Amygdala (tissue), 56 donors: ENCODE results near the gene FAM20B.

Source experiments
- DNase-seq, 56 donors: peaks; one replicate each; lab custom pipeline; 2025; lab: John Stamatoyannopoulos, UW

The FAM20B gene

DNA sequence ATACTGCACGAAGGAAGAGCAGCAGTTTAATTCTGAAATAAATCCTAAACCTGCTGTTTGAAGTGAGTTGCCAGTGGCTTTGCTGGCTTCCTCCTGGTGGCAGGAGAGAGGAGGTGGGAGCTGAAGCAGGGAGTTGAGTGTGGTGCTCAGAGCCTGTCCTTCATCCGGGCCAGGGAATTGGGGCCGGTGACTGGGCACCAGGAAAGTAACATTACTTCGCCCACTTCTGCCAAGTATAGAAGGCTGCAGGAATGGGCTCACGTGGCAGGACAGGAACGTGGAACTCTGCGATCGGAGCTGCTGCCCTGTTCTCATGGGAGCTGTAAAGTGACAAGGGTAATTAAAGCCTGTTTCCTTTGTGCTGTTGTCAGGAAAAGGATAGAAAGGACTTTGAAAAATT, 64.8 kb downstream of the FAM20B start:
- DNase-seq: no peak

DNA sequence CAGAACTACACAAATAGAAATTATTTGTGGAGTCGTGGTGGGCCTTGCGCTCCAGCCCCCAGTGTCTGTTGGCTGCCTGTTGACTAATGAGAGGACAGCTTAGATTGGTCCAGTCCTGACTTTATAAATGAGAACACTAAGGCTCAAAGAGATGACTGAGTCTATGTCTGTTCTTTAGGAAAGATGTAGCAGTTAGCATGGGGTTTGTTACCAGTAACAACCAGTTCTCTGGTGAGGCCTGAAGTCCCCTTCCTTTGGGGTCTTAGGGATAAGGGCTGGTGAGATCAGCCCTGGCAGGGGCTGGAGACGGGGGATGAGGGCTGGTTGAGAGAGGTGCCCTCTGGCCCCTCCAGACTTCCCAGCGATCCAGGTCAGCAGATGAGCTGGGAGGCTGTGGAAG, 65.2 kb downstream of the FAM20B start:
- DNase-seq: no peak

DNA sequence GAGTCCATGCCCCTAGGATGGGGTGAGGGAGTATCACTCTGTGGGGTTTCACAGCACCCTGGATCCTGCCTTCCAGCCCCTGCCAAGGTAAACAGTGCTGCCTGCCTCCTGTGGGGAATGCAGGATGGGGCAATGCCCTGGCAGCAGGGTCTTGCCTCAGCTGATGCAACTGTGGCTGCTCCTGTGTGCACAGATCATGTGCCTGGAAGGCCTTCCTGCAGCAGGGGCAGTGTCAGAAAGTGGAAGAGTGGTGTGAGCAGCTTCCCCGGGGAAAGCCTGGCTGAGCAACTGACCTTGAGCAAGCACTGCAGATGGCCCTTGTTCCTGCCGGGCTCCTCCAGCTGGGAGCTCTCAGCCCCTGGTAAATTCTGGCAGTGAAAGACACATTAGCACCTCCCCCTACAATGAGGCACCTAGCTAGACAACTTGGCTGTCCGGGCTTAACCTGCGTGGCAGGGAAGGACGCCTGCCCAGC, 66.0 kb downstream of the FAM20B start:
- no peak for DNase-seq

DNA sequence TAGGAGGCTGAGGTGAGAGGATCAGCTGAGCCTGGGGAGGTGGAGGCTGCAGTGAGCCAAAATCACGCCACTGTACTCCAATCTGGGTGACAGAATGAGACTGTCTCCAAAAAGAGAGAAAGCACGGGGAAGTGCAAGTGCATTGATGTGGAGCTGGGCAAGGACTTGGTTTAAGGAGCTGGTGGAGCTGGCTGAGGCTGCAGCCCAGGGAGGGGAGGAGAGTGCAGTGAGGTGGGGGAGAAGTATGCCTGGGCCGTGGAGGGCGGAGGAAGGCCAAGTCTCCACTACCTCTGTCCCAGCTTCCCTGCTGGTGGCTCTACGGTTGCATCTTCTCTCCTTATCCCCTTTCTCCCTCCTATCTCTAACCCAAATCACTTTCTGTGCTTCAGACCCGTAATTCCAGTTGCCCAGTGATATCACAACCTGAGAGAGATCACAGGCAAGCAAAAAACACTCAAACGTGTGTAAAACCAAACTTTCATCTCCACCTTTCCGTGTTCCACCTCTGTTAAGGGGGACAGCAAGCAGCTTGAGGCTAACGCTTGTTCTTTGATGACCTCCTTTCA, 67.3 kb downstream of the FAM20B start:
- DNase-seq: no peak

DNA sequence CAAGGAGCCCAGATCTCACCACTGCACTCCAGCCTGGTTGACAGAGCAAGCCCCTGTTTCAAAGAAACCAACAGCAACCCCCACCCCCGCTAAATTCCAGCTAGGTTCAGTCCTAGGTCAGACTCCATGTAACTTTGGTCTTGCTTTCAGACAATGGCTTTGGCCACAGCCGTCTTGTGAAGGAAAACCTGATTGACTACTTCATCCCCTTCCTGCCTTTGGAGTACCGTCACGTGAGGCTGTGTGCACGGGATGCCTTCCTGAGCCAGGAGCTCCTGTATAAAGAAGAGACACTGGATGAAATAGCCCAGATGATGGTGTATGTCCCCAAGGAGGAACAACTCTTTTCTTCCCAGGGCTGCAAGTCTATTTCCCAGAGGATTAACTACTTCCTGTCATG, 69.1 kb downstream of the FAM20B start:
- DNase-seq: no peak

DNA sequence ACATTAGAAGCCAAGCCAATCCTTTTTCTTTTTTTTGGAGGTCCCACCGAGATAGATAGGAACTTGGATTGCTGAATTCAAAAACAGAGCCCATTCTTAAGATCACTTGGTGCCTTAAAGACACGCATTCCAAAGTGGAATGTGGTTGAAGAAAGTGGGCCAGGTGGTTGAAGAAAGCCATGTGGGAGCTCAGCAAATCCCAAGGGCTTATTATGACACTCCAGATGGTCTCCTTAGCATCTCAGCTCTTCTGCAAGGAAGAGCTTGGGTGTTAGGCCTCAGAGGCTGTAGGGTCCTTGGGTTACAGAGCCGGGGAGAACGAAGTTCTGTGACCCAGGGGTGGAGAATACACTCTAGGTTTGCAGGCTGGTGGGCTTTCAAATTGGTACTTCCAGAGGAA, 69.7 kb downstream of the FAM20B start:
- DNase-seq: no peak

DNA sequence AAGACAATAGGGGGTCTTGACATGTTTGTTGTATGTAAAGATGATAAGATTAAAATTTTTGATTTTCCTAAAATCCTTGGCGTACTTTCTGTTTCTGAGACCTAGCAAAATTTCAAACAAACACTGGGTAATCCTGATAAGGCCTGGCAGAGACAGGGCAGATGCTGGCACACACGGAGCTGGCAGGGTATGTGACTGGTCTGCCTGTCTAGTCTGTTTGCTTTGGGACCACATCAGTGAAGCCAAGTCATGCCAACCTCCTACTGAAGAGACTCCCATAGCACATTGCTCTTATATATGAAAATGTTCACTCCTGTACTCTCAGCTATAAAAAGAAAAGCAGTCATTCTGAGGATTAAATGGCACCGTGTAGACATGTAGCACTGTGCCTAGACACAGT, 70.2 kb downstream of the FAM20B start:
- DNase-seq: no peak

DNA sequence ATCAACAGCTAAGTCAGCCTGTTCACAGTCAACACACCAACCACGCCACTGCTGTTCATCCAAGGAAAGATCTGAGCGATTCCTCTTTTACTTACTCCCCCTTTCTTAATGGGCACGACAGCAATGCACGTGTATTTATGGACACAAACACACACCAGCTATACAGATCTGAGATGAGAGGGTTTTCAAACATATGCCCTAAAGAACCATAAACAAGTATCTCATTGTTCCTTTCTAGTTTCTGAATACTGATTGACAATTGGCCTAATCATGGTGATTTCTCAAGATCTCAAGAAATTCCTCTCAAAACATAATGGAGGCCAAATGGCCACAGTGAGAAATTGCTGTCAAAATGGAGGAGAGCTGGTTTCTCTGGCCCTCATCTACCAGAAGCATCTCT, 74.2 kb downstream of the FAM20B start:
- no peak for DNase-seq

DNA sequence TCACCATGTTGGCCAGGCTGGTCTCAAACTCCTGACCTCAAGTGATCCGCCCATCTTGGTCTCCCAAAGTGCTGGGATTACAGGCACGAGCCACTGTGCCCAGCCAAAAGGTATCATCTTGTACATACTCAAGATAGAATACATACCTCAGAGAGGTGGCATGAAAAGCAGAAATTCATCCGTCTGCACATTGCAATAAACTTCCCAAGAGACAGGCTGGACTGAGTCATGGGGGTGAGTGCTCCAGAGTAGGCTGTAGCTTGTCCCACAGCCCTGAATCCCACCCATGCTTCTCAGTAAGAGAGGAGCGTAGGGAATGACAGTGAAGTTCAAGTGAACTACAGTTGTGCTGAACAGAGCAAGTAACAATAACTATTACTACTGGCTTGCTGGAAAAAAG, 75.9 kb downstream of the FAM20B start:
- DNase-seq: no peak

DNA sequence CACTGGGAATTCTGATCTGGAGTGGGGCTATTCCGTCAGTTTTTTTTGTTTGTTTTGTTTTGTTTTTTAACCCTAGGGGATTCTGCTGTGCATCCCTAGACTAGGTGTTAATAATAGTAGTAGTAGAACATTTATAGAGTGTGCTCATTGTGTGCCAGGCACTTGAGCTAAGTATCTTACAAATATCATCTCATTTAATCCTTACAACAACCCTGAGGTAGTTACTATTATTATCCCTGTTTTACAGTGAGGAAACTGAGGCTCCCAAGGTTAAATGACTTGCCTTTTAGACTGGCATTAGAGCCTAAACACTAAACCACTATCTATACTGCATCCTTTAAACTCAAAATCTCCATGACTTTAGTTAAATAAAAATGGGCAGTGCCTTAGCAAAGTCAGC, 78.3 kb downstream of the FAM20B start:
- no peak for DNase-seq

DNA sequence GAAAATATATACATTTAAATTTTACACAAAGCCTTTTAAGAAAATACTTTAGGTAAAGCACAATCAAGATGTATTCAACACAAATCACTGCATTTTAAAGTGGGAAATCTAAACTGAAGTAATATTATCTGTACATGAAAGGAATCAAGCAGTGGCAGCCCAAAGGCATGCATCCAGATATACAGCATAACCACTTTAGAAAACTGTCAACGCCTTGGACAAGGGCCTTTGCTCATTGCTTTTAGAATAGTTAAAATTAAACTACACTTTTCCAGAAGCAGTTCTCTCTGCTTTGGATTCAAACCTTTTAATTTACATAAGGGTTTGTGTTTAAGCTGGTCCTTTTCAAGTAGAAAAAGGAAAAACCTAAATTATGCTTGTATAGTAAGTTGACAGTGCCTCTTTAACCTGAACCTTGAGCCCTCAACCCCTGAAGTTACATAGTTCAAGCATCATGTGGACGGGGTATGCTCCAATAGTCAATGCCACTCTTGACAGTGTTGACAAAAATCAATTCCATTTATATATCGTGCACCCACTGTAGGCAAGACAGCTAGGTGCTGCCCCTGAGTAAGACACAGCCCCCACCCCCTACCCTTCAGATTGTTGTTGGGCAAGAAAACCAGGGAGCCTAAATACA, 79.0 kb downstream of the FAM20B start:
- DNase-seq: no peak

DNA sequence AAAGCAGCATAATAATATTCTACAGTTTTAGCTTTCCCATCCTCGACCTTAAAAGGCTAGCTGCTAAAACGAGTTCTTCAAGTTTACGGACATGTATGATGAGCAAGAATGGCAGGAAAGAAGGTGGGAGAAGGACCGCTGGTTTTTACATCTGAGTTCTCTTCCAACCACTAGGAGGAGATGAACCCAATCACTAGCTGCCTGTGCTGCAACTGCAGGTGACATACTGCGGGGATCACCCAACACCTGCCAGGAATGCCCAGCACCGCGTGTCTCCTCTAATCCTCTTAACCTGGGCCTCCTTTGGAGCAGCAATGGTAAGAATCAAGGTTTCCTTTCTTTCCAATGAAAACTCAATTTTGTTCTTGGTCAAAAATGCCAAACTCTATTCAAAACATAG, 79.7 kb downstream of the FAM20B start:
- no peak for DNase-seq

DNA sequence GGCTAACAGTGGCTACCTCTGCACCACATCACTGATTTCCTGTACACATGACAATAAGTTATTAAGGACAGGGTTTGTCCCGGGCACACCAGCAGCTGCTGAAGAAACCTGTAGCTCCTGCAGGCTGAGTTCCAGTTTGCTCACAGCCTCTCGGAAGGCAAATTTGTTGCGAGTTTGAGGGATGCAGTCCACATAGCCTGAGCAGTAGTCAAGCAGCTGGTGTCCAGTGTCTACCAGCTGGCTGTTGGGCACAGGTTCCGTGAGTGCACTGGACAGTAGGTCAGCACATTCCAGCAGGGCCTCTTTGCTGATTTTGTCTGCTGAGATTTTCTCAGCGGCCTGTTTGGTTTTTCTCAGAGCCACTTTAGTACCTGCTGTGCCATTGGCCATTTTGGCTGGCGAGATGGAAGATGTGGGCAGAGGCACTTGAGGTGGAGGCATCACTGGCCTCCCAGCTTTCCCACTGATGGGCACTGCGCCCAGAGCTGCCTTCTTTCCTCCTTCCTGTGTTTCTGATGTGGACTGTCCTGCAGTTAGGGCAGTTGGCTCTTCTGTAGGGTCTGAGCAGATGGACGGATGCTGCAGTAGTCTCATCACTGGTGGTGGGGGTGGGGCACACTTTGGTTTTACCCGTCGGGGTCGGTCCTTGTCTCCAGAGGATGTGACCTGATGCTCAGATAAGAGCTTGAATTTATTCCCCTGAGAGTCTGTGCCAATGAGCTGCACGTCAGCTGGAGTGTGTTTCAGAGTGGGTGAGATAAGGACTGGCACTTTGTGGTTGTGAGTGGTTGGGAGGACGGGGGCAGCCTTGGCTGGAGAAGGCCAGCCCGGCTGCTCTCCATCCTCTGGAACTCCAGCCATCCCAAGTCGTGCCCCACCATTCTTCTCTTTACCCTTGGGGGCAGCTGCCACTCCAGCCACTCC, 82.3 kb downstream of the FAM20B start:
- DNase-seq: no peak

DNA sequence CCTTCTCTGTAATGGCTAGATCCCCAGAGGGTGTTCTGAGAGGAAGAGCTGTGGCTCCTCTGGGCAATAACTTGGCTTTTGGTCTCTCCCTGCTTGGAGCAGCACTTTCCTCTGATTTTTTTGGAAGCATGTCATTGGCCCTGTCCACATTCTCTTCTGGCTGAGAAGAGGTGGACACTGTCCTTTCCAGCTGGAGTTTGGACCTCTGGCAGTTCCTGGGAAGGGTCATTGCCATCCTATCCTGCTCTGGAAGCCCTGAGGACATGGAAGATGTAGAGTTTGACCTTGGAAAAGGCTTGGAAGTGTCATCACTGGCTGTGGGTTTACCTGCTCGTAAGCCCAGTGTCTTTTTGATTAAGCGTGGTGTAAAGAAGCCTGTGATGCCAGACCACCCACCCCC, 83.0 kb downstream of the FAM20B start:
- no peak for DNase-seq

DNA sequence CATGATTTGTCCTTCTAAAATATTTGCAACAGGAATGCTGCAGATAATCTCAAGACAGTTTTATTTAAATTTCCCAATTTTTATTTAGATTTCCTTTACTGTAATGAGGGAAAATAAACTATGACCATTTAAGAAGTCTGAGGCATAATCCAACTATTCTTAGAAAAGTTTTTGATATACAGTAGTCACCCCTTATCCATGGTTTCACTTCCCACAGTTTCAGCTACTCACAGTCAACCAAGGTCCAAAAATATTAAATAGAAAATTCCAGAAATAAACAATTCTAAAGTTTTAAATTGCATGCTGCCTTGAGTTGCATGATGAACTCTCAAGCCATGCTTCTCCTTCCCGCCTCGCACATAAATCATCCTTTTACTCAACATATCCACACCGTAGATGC, 89.5 kb downstream of the FAM20B start:
- DNase-seq: no peak

DNA sequence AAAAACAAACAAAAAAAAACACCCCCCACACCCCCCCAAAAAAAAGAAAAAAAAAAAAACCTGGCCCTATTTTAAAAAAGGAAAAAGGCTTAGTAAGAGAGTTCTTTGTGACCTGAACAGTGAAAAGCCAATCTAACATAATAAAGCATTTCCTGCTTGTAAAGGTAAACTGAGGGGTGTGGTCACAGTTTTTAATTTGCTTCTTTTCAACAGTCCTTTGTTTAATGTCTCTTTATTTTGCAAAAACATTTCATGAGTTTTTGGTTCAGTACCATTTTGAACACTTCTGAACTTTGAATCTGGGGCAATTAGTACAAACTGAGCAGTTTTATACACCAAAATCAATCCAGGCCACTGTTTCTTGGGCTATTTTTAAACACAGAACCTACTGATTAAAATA, 93.8 kb downstream of the FAM20B start:
- no peak for DNase-seq

DNA sequence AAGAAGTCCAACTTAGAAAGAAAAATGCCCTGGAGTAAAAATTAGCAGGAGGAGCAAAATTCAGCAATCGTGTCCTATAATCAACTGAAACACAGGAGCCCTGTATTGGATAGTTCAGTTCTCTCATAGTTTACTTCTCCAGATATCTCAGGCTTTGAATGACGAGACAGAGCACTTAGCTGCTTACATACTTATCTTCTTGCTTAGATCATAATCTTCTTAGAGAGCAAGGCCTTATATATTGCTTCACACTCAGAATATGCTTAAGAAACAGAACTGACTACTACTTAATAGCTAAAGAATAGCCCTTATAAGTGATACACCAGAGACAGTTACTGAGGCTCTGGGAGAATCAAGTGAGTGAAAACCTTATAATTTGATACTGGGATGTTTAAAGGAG, 95.0 kb downstream of the FAM20B start:
- DNase-seq: no peak

DNA sequence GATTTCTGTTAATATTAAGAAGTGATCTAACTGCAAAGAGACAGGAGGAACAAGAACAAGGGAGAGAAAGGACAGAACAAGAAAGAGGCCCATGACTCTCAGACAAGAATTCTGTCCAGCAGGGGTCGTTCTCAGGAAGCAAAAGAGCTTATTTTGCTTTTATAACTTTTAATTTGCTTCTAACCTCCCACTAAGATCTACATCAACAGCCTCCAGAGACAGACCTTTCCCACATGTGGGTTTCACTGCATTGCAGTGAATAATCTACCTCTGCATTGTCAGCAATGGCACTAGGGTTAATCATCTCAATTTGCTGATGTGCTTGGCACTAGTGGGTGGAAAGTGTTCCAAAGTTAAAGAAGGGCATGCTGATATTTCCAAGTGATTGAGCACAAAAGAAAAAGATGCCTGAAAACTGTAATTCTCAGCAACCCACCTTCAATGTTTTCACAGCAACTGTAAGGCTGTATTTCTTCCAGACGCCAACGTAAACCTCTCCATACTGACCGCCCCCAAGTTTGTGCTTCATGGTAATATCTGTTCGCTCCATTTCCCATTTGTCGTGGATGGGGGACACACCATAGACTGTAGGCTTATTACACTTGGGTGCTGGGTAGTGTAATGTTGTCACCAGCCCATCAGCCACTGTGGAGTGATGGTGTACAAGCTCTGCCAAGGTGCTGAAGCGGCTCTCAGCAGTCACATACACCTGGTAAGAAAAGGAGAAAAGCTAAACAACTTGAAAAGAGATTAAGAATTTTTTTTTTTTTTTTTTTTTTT, 95.7 kb downstream of the FAM20B start:
- DNase-seq: peak in 8 of 56 donors; percentile 1 to 46 (median 11)

DNA sequence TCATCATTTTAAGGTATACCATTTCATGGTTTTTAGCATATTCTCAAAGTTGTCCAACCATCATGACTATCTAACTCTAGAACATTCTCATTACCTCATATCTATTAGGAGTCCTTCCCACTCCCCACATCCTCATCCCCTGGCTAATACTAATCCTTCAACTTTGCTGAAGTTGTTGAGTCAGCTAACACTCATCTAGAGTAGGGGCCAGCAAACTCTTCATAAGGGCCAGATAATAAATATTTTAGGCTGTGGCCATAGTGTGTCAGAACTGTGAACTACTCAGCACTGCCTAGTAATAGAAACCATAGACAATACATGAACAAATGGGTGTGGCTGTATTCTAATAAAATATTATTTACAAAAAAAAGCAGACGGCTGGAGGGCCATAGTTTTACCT, 99.2 kb downstream of the FAM20B start:
- no peak for DNase-seq
